Measurements from ENCODE around the gene PTPRD.

PTPRD gene

DNA sequence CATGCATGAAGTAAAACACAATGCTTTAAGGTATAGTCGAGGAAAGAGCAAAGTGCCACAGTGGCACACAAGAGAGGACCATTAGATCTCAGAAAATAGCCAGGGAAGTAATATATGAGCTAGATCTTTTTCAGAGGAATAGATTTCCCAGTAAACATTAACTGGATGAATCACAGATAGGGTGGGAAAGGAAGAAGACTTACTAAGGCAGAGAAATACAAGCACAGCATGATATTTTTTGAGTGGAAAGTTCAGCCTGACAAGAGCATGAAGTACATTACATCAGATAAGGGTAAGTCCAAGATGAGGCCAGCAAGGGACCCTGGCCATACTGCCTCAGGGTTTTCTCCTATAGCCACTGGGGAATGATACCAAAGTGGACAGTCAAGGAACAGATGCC is 2008.6 kb downstream of the PTPRD start:
- DNase-seq, result no peak

DNA sequence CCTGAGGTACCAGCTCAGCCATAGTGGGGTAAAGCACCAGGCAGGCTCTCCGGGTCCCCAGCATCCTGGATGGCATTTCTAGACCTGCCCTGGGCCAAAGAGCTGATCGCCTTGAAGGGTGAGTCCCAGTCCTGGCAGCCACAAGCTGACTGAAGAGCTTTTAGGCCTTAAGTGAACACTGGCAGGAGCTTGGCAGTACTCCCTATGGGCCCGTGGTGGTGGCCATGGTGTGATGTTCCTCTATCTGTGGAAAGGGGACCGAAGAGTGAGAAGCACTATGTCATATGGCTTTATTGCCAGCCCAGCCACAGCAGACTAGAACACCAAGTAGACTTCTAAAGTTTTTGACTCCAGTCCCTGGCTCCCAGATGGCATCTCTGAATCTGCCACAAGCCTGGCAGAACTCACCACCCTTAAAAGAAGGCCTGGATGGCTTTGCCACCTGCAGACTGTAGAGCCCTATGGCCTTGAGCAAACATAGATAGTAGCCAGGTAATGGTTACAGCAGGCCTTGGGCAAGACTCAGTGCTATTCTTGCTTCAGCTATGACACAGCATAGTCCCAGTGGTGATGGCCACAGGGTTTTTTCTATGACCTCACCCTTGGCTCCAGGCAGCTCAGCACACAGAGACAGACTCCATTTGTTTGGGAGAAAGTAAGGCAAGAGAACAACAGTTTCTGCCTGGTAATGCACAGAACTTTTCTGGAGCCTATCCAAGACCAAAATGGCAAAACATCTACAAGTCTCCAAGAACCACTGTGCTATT is 2011.7 kb downstream of the PTPRD start:
- DNase-seq, result no peak

DNA sequence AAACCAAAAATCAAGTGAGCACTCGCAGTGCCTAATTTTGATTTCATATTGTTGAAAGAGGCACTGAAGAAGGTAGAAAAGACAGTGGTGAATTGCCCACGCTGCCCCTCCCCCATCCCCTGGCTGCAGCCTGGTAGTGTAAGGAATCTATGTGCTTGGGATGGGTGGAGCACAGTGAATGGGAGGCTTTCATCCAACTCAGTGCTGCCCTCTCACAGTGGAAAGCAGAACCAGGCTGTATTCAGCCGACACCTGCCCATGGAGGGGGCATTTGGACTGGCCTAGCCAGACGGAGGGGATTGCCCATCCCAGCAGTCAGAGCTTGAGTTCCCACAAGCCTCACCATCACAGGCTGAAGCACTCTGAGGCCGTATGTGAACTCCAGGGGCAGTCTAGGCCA is 2012.9 kb downstream of the PTPRD start:
- DNase-seq, result no peak

DNA sequence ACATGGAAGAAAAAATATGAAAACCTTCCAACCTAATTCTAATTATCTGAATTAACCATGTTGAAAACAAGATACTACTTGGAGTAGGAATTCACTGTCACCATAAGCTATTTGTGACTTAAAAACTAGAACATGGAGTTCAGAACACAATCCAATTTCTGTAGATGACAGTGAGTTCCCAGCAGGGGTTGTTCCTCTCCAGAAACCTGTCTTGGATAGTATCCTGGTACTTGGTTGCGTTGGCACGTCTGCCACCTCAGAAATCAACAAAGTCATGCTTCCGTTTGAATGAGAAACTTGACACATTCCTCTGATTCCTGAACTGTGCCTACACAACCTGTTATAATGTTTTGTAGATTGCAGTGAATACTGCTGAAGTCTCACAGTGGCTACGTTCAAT is 2023.3 kb downstream of the PTPRD start:
- DNase-seq, result no peak

DNA sequence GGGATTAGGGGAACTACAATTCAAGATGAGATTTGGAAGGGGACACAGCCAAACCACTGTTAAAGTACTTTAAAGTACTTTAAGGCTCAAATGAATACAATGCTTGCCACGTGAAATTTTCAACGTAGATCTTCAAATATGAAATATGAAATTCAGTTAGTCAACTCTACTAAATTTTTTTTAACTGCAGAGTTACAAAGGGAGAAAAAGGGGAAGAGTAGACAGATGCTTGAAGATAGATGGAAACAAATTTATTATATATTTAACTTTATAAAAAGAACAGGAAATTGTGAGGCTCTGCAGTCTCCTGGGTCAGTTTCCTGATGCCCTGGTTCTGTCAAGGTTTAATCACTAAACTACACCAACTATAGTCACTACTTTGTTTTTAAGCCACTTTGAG is 2027.8 kb downstream of the PTPRD start:
- no peak for DNase-seq

DNA sequence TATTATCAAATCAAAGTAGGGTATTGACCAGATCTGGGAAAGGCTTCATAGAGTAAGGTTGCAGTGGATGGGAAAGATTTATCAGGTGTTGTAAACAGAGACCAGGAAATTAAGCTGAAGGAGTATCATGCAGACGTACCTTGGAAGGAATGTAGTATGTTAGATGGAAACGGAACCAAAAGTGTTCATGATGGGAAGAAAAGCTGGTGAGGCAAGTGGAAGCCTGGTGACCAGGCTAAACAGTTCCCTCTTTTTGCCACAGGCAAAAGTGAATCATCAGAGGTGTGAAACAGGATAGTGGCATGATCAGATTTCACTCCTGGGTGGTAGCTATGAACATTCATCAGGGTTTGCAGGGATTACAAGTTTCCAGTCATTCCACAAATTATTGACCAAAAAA is 2033.1 kb downstream of the PTPRD start:
- no peak for DNase-seq

DNA sequence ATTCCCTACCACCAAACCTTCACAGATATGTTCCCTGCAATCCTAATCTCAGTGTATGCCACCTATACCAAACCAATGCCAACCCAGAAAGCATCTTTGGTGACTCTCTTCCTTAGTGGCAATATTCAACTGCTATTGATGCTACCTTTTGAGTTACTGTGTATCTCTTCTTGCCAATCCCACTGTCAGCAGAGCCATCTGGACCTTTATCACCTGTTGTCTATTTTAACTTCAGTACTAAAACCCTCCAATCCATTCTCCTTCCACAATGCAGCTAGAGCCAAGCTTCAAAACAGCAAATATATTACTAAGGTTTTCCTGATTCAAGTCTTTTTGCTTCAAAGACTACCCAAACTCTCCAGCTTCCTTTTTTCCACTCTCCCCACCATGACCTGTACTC is 2036.1 kb downstream of the PTPRD start:
- no peak for DNase-seq

- no peak for DNase-seq
Measured at GRCh38 chr9:8574846-8575245, 2038.0 kb downstream of the PTPRD start.

- no peak for DNase-seq
Measured at GRCh38 chr9:8572209-8572608, 2040.6 kb downstream of the PTPRD start.

DNA sequence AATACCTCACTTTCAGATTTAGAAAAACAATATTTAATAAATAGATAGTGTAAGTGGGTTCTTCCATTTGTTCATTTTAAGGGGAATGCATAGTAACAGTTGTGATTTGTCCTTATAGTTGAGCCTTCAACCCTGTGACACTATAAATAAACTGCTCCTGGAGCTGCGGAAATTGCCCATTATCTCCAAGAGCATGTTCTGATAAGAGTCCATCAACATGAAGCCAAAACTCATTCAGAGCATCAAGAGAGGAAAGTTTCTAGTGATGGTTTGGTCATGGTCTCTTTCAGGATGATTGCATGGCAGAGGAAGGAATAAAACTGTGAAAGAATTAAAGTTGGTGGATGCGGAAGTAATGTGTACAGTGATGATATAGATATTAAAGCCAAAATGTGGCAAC is 2041.2 kb downstream of the PTPRD start:
- DNase-seq, result no peak

DNA sequence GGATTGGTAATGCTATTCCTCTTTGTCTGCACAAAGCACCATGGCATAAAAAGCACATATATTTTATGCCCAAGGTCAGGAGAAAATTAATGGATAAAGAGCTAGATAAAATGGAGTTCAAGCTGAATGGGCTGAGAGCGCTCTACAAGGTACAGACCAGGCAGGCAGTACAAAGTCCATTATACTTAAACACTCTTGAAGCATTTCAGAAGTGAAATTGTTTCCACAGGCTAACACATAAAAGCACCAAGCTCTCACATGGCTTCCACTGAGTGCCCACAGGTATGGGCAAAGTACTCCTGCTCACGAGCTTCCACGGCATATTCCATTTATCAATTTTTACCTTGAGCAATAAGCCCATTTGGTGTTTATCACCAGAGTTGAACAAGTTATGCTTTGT is 2042.0 kb downstream of the PTPRD start:
- DNase-seq, result no peak

DNA sequence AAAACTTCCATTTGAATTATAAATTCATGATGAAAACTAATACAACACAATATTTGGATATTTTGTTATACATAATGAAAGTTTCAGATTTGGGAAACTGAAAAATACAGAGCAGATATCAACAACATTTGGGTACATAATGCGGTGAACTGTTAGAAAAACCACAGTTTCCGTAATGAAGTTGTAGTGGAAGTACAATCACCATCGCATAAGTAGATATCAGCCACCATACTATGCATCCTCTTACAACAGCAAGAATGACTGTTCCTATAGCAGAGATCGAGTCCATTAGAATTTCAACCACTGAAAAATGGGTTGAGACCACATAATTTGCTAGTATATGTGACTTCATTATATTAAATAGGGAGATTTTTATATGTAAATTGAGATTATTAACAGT is 2043.0 kb downstream of the PTPRD start:
- DNase-seq, result no peak

GRCh38 chr9:8567963-8568579 is 2044.7 kb downstream of the PTPRD start:
- no peak for DNase-seq

- no peak for DNase-seq
Measured at GRCh38 chr9:8564960-8565359, 2047.8 kb downstream of the PTPRD start.

DNA sequence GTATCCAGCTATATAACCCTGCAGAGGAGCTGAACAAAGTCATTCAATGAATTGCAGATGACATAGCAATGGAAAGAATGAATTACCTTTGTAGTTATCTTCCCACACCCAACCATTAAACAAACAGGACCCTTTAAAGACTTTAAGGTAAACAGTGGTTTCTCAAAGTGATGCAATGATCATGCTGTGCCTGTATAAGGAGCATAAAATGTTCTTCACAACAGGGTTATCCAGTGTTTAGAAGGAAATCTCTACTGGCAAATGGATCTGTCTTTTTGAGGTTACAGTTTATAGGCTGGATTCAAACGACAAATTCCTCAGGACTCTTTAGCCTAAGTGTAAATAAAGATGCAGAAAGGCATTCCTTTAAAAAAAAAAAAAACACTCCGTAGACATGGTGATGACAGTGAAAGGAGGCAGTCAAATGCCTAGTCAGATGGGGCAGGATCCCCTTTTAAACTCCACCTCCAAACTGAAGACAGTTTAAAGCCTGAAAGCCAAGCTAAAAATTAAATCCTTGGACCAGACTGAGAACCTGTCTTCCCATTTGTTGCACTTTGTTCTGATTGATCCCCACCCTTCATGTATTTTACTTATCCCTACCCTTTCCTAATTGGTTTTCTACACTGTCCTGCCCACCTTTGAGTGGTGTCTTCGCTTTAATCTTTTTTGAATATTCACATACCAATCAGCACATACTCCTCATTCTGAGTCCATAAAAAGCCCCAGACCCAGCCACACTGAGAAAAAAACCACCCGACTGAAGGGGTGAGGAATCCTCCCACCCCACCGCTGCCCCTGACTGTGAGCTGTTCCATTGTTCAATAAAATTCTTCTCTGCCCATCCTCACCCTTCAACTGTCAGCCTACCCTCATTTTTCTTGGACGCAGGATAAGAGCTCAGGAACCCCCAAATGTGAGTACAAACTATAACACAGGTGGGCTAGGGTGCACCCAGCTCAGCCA is 2052.0 kb downstream of the PTPRD start:
- no peak for DNase-seq

- no peak for DNase-seq
Measured at GRCh38 chr9:8558176-8558575, 2054.6 kb downstream of the PTPRD start.

DNA sequence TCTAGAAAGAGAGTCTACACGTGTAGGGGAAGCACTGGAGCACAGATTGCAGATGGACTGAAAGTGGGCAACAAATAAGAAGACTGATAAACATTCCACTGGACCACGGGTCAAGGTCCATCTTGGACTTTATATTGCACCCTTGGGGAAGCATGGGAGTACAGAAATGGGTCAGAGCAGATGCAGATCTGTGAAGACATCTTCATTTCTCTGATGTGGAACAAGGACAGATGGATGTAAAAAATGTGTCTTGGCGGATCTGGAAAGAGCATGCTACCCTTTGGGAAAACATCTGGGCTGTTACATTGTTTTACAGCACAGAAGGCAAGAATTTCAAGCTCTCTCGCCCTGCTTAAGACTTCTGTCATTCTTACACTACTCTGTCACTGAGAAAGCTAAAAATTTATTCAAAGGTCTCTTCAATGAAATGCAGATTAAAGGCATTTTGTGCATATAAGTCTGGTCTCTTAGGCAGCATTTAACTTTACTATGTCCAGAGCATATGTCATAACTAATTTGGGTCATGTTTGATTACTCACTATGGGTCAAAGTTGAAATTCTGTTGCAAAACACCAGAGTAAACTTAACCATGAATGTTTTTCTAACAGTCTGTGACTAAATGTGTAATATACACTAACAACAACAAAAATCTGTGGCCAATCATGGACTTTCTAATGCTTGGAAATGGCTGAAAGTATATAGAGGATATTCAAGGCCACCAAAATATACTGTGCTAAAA is 2056.9 kb downstream of the PTPRD start:
- no peak for DNase-seq

GRCh38 chr9:8553444-8553843 is 2059.4 kb downstream of the PTPRD start:
- DNase-seq, result no peak

- DNase-seq, result no peak
Measured at GRCh38 chr9:8552732-8553131, 2060.1 kb downstream of the PTPRD start.

DNA sequence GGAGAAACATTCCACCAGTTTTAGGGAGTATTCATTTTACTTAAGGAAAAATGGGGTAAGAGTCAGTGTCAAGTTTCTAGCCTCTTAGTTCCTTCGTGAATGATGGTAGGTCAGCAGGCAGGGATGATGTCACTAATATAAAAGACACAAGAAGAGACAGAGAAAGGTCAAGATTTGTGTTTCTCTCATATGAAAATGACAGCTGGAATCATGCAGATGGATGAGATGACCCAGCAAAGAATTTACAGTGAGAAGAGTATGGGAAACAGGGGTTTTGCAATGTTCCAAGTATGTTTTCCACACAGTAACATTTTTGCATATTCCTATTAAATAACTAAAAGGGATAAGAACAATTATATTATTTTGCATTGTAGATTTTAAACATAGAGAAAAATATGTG is 2063.6 kb downstream of the PTPRD start:
- no peak for DNase-seq

DNA sequence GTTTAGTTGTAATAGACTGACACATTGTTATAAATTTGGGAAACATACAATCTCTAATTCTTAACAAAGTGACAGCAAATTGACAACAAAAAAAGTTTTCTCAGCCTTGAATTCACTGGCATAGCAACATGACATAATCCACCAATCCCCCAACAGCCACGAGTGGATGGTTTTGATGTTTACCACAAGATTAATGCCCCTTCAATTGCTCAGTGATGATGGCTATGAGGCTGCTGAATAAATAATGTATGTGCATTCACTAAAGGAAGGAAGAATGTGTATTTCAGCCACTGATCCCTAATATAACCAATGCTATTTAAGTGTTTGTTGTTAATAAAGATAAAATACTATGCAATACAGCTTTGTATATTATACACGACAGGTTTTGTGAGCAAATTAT is 2069.6 kb downstream of the PTPRD start:
- DNase-seq, result no peak

DNA sequence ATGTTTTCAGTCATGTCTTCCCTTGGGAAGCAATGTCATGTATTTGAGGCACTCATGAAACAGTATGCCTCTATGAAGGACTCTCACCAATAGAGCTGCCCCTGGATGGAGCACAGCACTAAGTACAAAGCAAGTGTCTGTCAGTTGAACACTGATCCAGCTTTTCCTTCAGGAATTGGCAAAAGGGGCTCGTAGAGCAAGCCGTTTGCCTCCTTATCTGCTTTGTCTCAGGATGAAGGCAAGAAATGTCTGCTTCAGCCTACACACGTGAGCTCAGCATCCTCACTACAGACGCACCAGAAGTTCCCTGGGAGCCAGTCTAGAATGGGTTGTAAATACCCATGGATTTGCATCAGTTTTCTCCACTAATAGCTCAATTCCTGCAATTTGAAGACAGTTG is 2070.3 kb downstream of the PTPRD start:
- no peak for DNase-seq

DNA sequence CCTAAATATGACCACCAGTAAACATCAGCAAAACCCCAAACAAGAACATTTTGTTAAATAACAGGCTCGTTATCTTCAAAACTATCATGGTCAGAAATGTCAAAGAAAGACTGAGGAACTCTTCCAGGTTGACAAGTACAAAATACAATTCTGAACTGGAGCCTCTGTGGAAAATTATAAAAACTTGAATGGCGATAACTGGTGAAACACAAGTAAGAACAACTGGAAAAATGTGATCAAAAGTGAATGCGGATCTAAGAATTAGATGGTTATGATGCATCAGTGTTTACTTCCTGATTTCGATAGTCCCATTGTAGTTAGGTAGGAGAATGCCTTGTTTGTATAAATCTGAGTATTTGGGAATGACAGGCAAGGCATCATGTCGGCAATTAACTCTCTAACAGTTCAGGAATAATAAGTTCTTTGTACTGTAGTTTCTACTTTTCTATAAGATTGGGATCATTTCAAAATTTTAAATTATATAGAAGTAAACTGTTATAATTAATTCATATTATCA is 2073.1 kb downstream of the PTPRD start:
- no peak for DNase-seq
